ENCODE measurements around the gene SSC5D.

The SSC5D gene

GRCh38 chr19:55471266-55471665 is 17.0 kb upstream of the SSC5D start:
- H3F3A ChIP-seq (ENCODE audit: low read depth) = no peaks in the 10 kb centered on the region
- H3K4me1 ChIP-seq (ENCODE audit: insufficient read depth, low read length, poor library complexity, severe bottlenecking) = peaks cover 5% of the 10 kb centered on the region
- H2AFZ ChIP-seq (ENCODE audit: low read length) = no peak overlapping the region
- H3K4me2 ChIP-seq (ENCODE audit: low read depth, low read length, poor library complexity, severe bottlenecking) = no peak overlapping the region
- no peaks in the 10 kb centered on the region for H3K36me3 ChIP-seq (ENCODE audit: insufficient read depth, low read length)
- H3K9me2 ChIP-seq (replicated peaks; ENCODE audit: low read depth, low read length) = no peaks in the 10 kb centered on the region
- H3K9ac ChIP-seq (ENCODE audit: low read depth, low read length, poor library complexity, severe bottlenecking) = no peak overlapping the region
- TF ChIP-seq EZH2phosphoT487 (IDR thresholded peaks at IDR 0.05; ENCODE audit: borderline replicate concordance) = no peak
- no peak for TF ChIP-seq CTCF (conservative IDR thresholded peaks at IDR 0.05; ENCODE audit: low read length)
- H3K27me3 ChIP-seq (ENCODE audit: insufficient read depth, low read length, poor library complexity, severe bottlenecking) = no peaks in the 10 kb centered on the region
- no peaks in the 10 kb centered on the region for H3K79me2 ChIP-seq (ENCODE audit: insufficient read depth, low read length)
- no peaks in the 10 kb centered on the region for H4K20me1 ChIP-seq (ENCODE audit: insufficient read depth, low read length, poor library complexity, severe bottlenecking)
- no peak overlapping the region for H3K4me3 ChIP-seq (ENCODE audit: low read length, poor library complexity, severe bottlenecking)
- H3K9me3 ChIP-seq (ENCODE audit: insufficient read depth, low read depth, low read length) = no peaks in the 10 kb centered on the region

DNA sequence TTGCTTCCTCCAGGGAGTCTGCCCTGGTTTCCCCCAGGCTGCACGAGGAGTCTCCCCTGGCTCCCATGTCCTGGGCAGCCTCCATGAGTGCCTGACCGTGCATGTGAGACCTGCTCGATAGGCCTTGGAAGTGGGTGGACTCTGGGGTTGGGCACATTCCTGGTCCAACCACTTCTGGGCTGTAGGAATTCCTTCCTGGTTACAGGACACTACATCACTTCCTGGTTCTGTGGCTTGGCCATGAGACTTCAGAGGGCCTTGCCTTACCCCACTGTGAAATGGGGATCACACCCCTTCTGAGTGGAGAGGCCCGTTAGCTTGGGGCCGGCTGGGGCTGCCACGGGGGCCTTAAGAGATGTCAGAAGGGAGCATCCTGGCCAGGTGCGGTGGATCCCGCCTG is 15.8 kb upstream of the SSC5D start:
- H3K79me2 ChIP-seq (ENCODE audit: insufficient read depth, low read length) = no peaks in the 10 kb centered on the region
- TF ChIP-seq CTCF (conservative IDR thresholded peaks at IDR 0.05; ENCODE audit: low read length) = no peak
- TF ChIP-seq EZH2phosphoT487 (IDR thresholded peaks at IDR 0.05; ENCODE audit: borderline replicate concordance) = no peak
- H3K9me2 ChIP-seq (replicated peaks; ENCODE audit: low read depth, low read length) = no peaks in the 10 kb centered on the region
- H2AFZ ChIP-seq (ENCODE audit: low read length) = no peak overlapping the region
- H3F3A ChIP-seq (ENCODE audit: low read depth) = no peaks in the 10 kb centered on the region
- H3K27me3 ChIP-seq (ENCODE audit: insufficient read depth, low read length, poor library complexity, severe bottlenecking) = no peaks in the 10 kb centered on the region
- H3K36me3 ChIP-seq (ENCODE audit: insufficient read depth, low read length) = no peaks in the 10 kb centered on the region
- peaks cover 6% of the 10 kb centered on the region for H3K4me1 ChIP-seq (ENCODE audit: insufficient read depth, low read length, poor library complexity, severe bottlenecking)
- no peak overlapping the region for H3K9ac ChIP-seq (ENCODE audit: low read depth, low read length, poor library complexity, severe bottlenecking)
- no peak overlapping the region for H3K4me3 ChIP-seq (ENCODE audit: low read length, poor library complexity, severe bottlenecking)
- H3K9me3 ChIP-seq (ENCODE audit: insufficient read depth, low read depth, low read length) = no peaks in the 10 kb centered on the region
- no peak overlapping the region for H3K4me2 ChIP-seq (ENCODE audit: low read depth, low read length, poor library complexity, severe bottlenecking)
- no peaks in the 10 kb centered on the region for H4K20me1 ChIP-seq (ENCODE audit: insufficient read depth, low read length, poor library complexity, severe bottlenecking)

DNA sequence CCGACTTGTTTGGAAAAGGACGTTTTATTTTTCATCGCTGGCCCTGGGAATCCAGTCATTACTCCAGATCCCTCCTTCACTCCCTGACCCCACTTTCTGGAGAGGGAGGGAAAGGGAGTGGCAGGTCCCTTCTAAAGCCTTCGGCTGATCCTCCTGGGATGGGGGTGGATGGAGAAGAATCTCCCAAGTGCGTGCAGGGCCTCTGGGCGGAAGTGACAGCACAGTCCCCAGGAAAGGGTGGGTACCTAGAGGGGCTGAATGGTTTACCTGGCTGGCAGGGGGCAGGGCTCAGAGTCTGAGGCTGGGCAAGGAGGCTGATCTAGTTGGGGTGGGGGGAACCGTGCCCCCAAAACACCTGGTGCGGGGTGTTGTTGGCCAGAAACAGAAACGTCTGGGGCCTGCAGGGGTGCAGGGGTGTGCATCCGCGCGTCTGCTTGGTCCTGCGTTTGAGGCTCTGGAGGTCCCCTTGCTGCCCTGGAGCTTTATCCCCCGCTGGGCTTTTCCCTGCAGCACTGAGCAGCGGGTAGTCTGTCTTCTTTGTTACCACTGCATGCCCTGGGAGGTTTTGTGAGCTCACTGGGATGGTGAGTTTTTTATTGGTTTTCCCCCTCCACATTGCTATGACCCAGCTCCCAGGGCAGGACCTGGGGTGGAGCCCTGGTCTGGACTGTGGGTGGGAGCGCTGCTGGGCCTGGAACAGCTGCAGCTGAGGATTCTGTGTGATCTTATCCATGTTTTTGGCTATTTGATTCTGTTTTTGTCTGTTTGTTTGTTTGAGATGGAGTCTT is 14.8 kb upstream of the SSC5D start:
- Histone ChIP-seq H3K9me3 (ENCODE audit: insufficient read depth, low read depth, low read length) (no peaks in the 10 kb centered on the region), H3K4me2 (ENCODE audit: low read depth, low read length, poor library complexity, severe bottlenecking) (no peak overlapping the region), H3K9me2 (replicated peaks; ENCODE audit: low read depth, low read length) (no peaks in the 10 kb centered on the region), H3K27me3 (ENCODE audit: insufficient read depth, low read length, poor library complexity, severe bottlenecking) (no peaks in the 10 kb centered on the region), H3K9ac (ENCODE audit: low read depth, low read length, poor library complexity, severe bottlenecking) (no peak overlapping the region), H2AFZ (ENCODE audit: low read length) (no peak overlapping the region), H3F3A (ENCODE audit: low read depth) (no peaks in the 10 kb centered on the region), H3K4me3 (ENCODE audit: low read length, poor library complexity, severe bottlenecking) (no peak overlapping the region), H3K36me3 (ENCODE audit: insufficient read depth, low read length) (no peaks in the 10 kb centered on the region), H3K79me2 (ENCODE audit: insufficient read depth, low read length) (peaks cover 9% of the 10 kb centered on the region), H3K4me1 (ENCODE audit: insufficient read depth, low read length, poor library complexity, severe bottlenecking) (peaks cover 16% of the 10 kb centered on the region), H4K20me1 (ENCODE audit: insufficient read depth, low read length, poor library complexity, severe bottlenecking) (peaks cover 3% of the 10 kb centered on the region)
- TF ChIP-seq EZH2phosphoT487 (IDR thresholded peaks at IDR 0.05; ENCODE audit: borderline replicate concordance) (no peak), CTCF (conservative IDR thresholded peaks at IDR 0.05; ENCODE audit: low read length) (no peak)

All from Loucy (cell line).